GM10248 (cell line): Measurements from ENCODE around the gene ZFYVE27.

ENCODE experiments used
- CTCF ChIA-PET: fragments of 300-600 bp; sonication (Branson Sonifier 250); formaldehyde crosslinking; extraction: SDS; loops from one replicate; lab custom pipeline; 2021; ENCODE audit warnings: antibody characterized with exemption; lab: Yijun Ruan, JAX
- POLR2A ChIA-PET: fragments of 350-650 bp; sonication (Branson Sonifier 250); formaldehyde crosslinking; extraction: SDS; loops from one replicate; lab custom pipeline; 2020; ENCODE audit warnings: antibody characterized with exemption; lab: Yijun Ruan, JAX
- DNase-seq: peaks from one replicate; pipeline ENCODE4 v3.0.0; 2012; ENCODE audit errors: extremely low spot score
- CTCF ChIP-seq: IDR thresholded peaks from 2 replicates; pipeline ENCODE4 v1.5.1; 2012; ENCODE audit warnings: mild to moderate bottlenecking, low read depth; ENCODE audit errors: extremely low read depth, missing control alignments, control extremely low read depth

Gene ZFYVE27

GRCh38 chr10:97731346-97732051 is 5.4 kb upstream of the ZFYVE27 start:
- ChIA-PET CTCF (interaction anchor here (0.8 to 28.5 kb wide), 13 partner anchors 10 to 163 kb away, joined by 3 to 552 read pairs (median 4); partner anchors contain the start of genes ANKRD2, AVPI1 and MARVELD1), POLR2A (no interaction called here)
- peak; percentile 79 for TF ChIP-seq CTCF

GRCh38 chr10:97732052-97732359 is 4.9 kb upstream of the ZFYVE27 start:
- no peak for TF ChIP-seq CTCF
- CTCF ChIA-PET: interaction anchor here (0.8 to 28.5 kb wide), 13 partner anchors 11 to 164 kb away, joined by 3 to 552 read pairs (median 5); partner anchors contain the start of genes ANKRD2, AVPI1 and MARVELD1
- POLR2A ChIA-PET: no interaction called here
- DNase-seq: no peak

More at GRCh38 chr10:97731346-97732051, 5.4 kb upstream of the ZFYVE27 start:
- DNase-seq: peak; percentile 55

- ChIA-PET CTCF (interaction anchor here (0.9 to 28.5 kb wide), 12 partner anchors 12 to 162 kb away, joined by 3 to 552 read pairs (median 7); partner anchors contain the start of genes ANKRD2, AVPI1 and MARVELD1), POLR2A (no interaction called here)
- no peak for DNase-seq
- no peak for TF ChIP-seq CTCF
Measured at GRCh38 chr10:97733256-97733655, 3.7 kb upstream of the ZFYVE27 start.

- TF ChIP-seq CTCF: no peak
- no peak for DNase-seq
- ChIA-PET CTCF (interaction anchor here (1.2 to 28.5 kb wide), 7 partner anchors 13 to 58 kb away, joined by 3 to 552 read pairs (median 60); partner anchors contain the start of genes AVPI1 and MARVELD1), POLR2A (no interaction called here)
Measured at GRCh38 chr10:97734021-97734420, 2.9 kb upstream of the ZFYVE27 start.

GRCh38 chr10:97736403-97736901 is 476 bp upstream of the ZFYVE27 start:
- no peak for TF ChIP-seq CTCF
- no peak for DNase-seq
- CTCF ChIA-PET: interaction anchor here (0.9 to 28.5 kb wide), 12 partner anchors 9 to 164 kb away, joined by 3 to 552 read pairs (median 10); partner anchors contain the start of genes ANKRD2, AVPI1 and MARVELD1
- POLR2A ChIA-PET: interaction anchor here (1.8 kb wide), 1 partner anchor 49 kb away, joined by 6 read pairs; the partner anchor contains the start of gene AVPI1

- peak; percentile 40 for DNase-seq
- POLR2A ChIA-PET: no interaction called here
- no peak for TF ChIP-seq CTCF
- CTCF ChIA-PET: no interaction called here
Measured at GRCh38 chr10:97737770-97738265, 890 bp downstream of the ZFYVE27 start.
